Panc1 (cell line): ENCODE results near the gene PHF23. TPM values are rescaled to one million over a fixed set of nuclear protein-coding genes. Genes with fewer than 3 reads are reported as not detected.

ENCODE experiments used
- ATAC-seq: fragments of 200-7000 bp; cut with Tn5 transposase; 2 replicates; pipeline ENCODE4 v1.9.1; 2020; ENCODE audit warnings: mild to moderate bottlenecking, moderate library complexity
- BruUV-seq: library from RNA; stranded (reverse); fragments of 400-500 nt; replicated peaks from 2 replicates; lab custom pipeline; 2021; lab: Mats Ljungman, UMichigan
- CTCF ChIA-PET: fragments of 300-600 bp; sonication (Branson Sonifier 250); formaldehyde crosslinking; loops from one replicate; lab custom pipeline; 2022; ENCODE audit warnings: antibody characterized with exemption; lab: Charles Lee
- POLR2A ChIA-PET: fragments of 300-600 bp; sonication (Branson Sonifier 250); formaldehyde crosslinking; loops from one replicate; lab custom pipeline; 2022; ENCODE audit warnings: antibody characterized with exemption; lab: Charles Lee
- DNase-seq: peaks from one replicate; pipeline ENCODE4 v3.0.0-alpha.2; 2010; ENCODE audit warnings: low read depth, low spot score
- H3K27ac ChIP-seq: 2 replicates; pipeline ENCODE4 v1.5.1; 2011; ENCODE audit warnings: mild to moderate bottlenecking, low read length, inconsistent platforms
- H3K27me3 ChIP-seq: fragments of 200-500 bp; sonication (Bioruptor generic); 2 replicates; pipeline ENCODE4 v1.6.0; 2014; ENCODE audit warnings: low read length, inconsistent platforms; ENCODE audit not compliant: control insufficient read depth, insufficient read depth
- H3K36me3 ChIP-seq: fragments of 200-500 bp; sonication (Bioruptor generic); 2 replicates; pipeline ENCODE4 v1.5.1; 2014; ENCODE audit warnings: inconsistent platforms, mild to moderate bottlenecking, low read length, moderate library complexity; ENCODE audit not compliant: control insufficient read depth, insufficient read depth
- H3K4me1 ChIP-seq: 2 replicates; pipeline ENCODE4 v1.5.1; 2011; ENCODE audit warnings: inconsistent platforms, mild to moderate bottlenecking, low read length, moderate library complexity; ENCODE audit not compliant: control insufficient read depth, insufficient read depth
- H3K4me3 ChIP-seq, 2 experiments: 2 replicates each; pipeline ENCODE4 v1.5.1; 2011 to 2012; ENCODE audit warnings: low read depth in 2 of 2, low read length in 2 of 2, mild to moderate bottlenecking in 2 of 2, inconsistent platforms in 1 of 2, moderate library complexity in 1 of 2
- H3K9me3 ChIP-seq: fragments of 200-500 bp; sonication (Bioruptor generic); 2 replicates; pipeline ENCODE4 v1.5.1; 2014; ENCODE audit warnings: low read depth, mild to moderate bottlenecking, inconsistent platforms, low read length, moderate library complexity; ENCODE audit not compliant: control insufficient read depth, insufficient read depth
- POLR2AphosphoS5 ChIP-seq: IDR thresholded peaks from 2 replicates; pipeline ENCODE4 v1.6.1; 2012; ENCODE audit warnings: mild to moderate bottlenecking, low read depth, low read length, moderate library complexity
- SIN3A ChIP-seq: IDR thresholded peaks from 2 replicates; pipeline ENCODE4 v1.6.1; 2012; ENCODE audit warnings: low read depth, mild to moderate bottlenecking, low read length, moderate library complexity, borderline replicate concordance; ENCODE audit not compliant: insufficient read depth
- TCF7L2 ChIP-seq: IDR thresholded peaks from 2 replicates; pipeline ENCODE4 v1.6.1; 2011; ENCODE audit warnings: mild to moderate bottlenecking, low read depth, low read length, inconsistent platforms
- in situ Hi-C: cut with HindIII; loops from 2 replicates; pipeline ENCODE4 v1.10.0; 2016; ENCODE audit warnings: low sequenced_read_pairs, low pct_unique_long_range_greater_than_20kb
- intact Hi-C: fragments of 100-400 bp; cut with micrococcal nuclease; formaldehyde crosslinking; loops from one replicate; pipeline ENCODE4 v1.10.0; 2022; ENCODE audit not compliant: unreplicated experiment
- total RNA-seq: library from RNA; stranded (reverse); gene quantifications from one replicate; pipeline ENCODE4 v1.2.1, GENCODE V29; 2021; ENCODE audit not compliant: unreplicated experiment
- TF ChIP-seq, protein P1 (sequence below): fragments of 450-650 bp; IDR thresholded peaks from 2 replicates; pipeline ENCODE4 v1.5.1; 2017; ENCODE audit warnings: mild to moderate bottlenecking
- TF ChIP-seq, protein P2 (sequence below), 2 experiments: IDR thresholded peaks; 2 replicates each; pipeline ENCODE4 v1.6.1; 2011 to 2012; ENCODE audit warnings: low read depth in 2 of 2, control low read depth in 1 of 2, low read length in 1 of 2, mild to moderate bottlenecking in 1 of 2, moderate library complexity in 1 of 2; ENCODE audit not compliant: insufficient read depth in 1 of 2

The PHF23 gene
- total RNA-seq, 1 experiment from 2014 or later, result 69.3 TPM

DNA sequence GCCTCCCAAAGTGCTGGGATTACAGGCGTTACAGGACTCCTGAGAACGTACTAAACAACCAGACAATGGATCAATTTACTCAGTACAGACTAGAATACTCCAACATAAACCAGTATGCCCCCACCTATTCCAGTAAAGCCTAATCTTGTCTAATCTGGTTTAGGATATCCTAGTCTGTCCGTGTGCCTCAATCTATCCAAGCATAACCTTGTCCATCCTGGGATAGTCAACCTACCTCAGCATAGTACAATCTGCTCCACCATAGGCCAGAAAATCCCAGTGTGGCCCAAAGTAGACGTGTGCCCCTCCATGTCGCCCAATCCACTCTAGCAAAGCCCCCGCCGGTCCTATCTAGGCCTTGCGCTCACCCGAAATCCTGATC lies 5.6 kb downstream of the PHF23 start:
- peaks cover 38% of the 10 kb centered on the region for H3K4me1 ChIP-seq
- no peaks in the 10 kb centered on the region for H3K9me3 ChIP-seq
- TF ChIP-seq TCF7L2 (no peak), SIN3A (no peak), POLR2AphosphoS5 (no peak)
- TF ChIP-seq, protein P1, sequence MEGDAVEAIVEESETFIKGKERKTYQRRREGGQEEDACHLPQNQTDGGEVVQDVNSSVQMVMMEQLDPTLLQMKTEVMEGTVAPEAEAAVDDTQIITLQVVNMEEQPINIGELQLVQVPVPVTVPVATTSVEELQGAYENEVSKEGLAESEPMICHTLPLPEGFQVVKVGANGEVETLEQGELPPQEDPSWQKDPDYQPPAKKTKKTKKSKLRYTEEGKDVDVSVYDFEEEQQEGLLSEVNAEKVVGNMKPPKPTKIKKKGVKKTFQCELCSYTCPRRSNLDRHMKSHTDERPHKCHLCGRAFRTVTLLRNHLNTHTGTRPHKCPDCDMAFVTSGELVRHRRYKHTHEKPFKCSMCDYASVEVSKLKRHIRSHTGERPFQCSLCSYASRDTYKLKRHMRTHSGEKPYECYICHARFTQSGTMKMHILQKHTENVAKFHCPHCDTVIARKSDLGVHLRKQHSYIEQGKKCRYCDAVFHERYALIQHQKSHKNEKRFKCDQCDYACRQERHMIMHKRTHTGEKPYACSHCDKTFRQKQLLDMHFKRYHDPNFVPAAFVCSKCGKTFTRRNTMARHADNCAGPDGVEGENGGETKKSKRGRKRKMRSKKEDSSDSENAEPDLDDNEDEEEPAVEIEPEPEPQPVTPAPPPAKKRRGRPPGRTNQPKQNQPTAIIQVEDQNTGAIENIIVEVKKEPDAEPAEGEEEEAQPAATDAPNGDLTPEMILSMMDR, result no peak
- TF ChIP-seq, protein P2, sequence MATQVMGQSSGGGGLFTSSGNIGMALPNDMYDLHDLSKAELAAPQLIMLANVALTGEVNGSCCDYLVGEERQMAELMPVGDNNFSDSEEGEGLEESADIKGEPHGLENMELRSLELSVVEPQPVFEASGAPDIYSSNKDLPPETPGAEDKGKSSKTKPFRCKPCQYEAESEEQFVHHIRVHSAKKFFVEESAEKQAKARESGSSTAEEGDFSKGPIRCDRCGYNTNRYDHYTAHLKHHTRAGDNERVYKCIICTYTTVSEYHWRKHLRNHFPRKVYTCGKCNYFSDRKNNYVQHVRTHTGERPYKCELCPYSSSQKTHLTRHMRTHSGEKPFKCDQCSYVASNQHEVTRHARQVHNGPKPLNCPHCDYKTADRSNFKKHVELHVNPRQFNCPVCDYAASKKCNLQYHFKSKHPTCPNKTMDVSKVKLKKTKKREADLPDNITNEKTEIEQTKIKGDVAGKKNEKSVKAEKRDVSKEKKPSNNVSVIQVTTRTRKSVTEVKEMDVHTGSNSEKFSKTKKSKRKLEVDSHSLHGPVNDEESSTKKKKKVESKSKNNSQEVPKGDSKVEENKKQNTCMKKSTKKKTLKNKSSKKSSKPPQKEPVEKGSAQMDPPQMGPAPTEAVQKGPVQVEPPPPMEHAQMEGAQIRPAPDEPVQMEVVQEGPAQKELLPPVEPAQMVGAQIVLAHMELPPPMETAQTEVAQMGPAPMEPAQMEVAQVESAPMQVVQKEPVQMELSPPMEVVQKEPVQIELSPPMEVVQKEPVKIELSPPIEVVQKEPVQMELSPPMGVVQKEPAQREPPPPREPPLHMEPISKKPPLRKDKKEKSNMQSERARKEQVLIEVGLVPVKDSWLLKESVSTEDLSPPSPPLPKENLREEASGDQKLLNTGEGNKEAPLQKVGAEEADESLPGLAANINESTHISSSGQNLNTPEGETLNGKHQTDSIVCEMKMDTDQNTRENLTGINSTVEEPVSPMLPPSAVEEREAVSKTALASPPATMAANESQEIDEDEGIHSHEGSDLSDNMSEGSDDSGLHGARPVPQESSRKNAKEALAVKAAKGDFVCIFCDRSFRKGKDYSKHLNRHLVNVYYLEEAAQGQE (IDR thresholded peaks at IDR 0.05; ENCODE audit: insufficient read depth in 1 of 2, low read depth in 2 of 2, low read length in 1 of 2), result no peak
- ATAC-seq, result peak; percentile 8
- peaks cover 5% of the 10 kb centered on the region for H3K36me3 ChIP-seq
- H3K27ac ChIP-seq, result peak overlapping the region; percentile 99
- BruUV-seq, result no TSS peak
- in situ Hi-C loops (no loop called here), intact Hi-C loops (no loop called here)
- H3K4me3 ChIP-seq, result peak overlapping the region; percentile 87 to 92
- ChIA-PET CTCF (no interaction called here), POLR2A (no interaction called here)
- DNase-seq, result no peak
- no peaks in the 10 kb centered on the region for H3K27me3 ChIP-seq

DNA sequence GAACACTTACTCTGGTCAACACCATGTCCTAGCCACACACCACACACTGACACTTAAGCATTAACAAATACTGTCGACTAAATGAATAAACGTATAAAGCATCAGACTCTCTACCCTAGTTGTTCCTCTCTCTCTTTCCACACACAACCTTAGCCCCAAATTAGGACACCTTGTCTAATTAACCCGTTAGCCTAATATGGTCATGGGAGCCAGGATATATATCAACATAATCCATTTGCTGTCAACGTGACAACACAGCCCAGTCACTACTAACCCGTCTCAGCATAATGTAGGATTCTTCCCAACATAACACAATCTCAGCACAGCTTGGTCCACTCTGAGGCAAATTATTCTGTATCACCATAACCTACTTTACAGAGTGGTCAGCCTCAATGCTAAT lies 7.1 kb downstream of the PHF23 start:
- peaks cover 35% of the 10 kb centered on the region for H3K4me1 ChIP-seq
- CTCF ChIA-PET, result no interaction called here
- in situ Hi-C loops, result no loop called here
- peaks cover 2% of the 10 kb centered on the region for H3K36me3 ChIP-seq
- H3K9me3 ChIP-seq, result no peaks in the 10 kb centered on the region
- BruUV-seq, result TSS peak; percentile 63
- DNase-seq, result no peak
- intact Hi-C loops, result no loop called here
- peak overlapping the region; percentile 87 to 92 for H3K4me3 ChIP-seq
- no peak for TF ChIP-seq TCF7L2
- TF ChIP-seq, protein P1, result no peak
- no peak for TF ChIP-seq POLR2AphosphoS5
- H3K27ac ChIP-seq, result peak overlapping the region; percentile 42; the same call in 1 of the 2 replicates
- POLR2A ChIA-PET, result no interaction called here
- H3K27me3 ChIP-seq, result no peaks in the 10 kb centered on the region
- no peak for ATAC-seq
